Right lobe of liver (tissue), 6 donors: ENCODE measurements around the gene CBX3. TPM values are rescaled to one million over a fixed set of nuclear protein-coding genes. Genes with fewer than 3 reads are reported as not detected.
A peak's percentile ranks its signal among the peaks of the same experiment; 100 is the strongest.

Experiments
- ATAC-seq, 4 donors: fragments of 200-7000 bp; cut with Tn5 transposase; one replicate each; pipeline ENCODE4 v1.9.1; 2020; ENCODE audit warnings: mild to moderate bottlenecking in 4 of 4, moderate library complexity in 4 of 4
- DNase-seq, 3 donors: peaks; one replicate each; pipeline ENCODE4 v3.0.0-alpha.2; 2020
- H3K27ac ChIP-seq, 3 donors: fragments of 200-600 bp; one replicate each; pipeline ENCODE4 v1.8.0; 2022
- H3K27me3 ChIP-seq, 2 donors: fragments of 200-600 bp; one replicate each; pipeline ENCODE4 v1.8.0; 2022
- H3K36me3 ChIP-seq, 4 donors: fragments of 200-600 bp; sonication (generic) in 1 of 4; one replicate each; pipeline versions ENCODE4 v1.5.1 to v1.8.0; 2017 to 2022; ENCODE audit warnings: control low read depth in 1 of 4
- H3K4me1 ChIP-seq, 4 donors: fragments of 200-600 bp; sonication (generic) in 1 of 4; one replicate each; pipeline versions ENCODE4 v1.5.1 to v1.8.0; 2017 to 2022; ENCODE audit warnings: control low read depth in 1 of 4
- H3K4me3 ChIP-seq, 3 donors: fragments of 200-600 bp; one replicate each; pipeline ENCODE4 v1.8.0; 2022
- H3K9me3 ChIP-seq, 4 donors: fragments of 200-600 bp; sonication (generic) in 1 of 4; one replicate each; pipeline versions ENCODE4 v1.5.1 to v1.8.0; 2017 to 2022; ENCODE audit warnings: control low read depth in 1 of 4
- CTCF ChIP-seq, 4 donors: fragments of 200-600 bp in 3 of 4; fragments of 450-650 bp in 1 of 4; IDR thresholded peaks; one replicate each; pipeline versions ENCODE4 v1.5.1 to v1.8.0; 2016 to 2022; ENCODE audit warnings: antibody characterized with exemption in 4 of 4, mild to moderate bottlenecking in 2 of 4
- POLR2A ChIP-seq: fragments of 450-650 bp; IDR thresholded peaks from one replicate; pipeline ENCODE4 v1.6.1; 2017; ENCODE audit warnings: antibody characterized with exemption, mild to moderate bottlenecking
- WGBS: methylation state at CpG from one replicate; pipeline ENCODE4 v1.1.6; 2018; ENCODE audit warnings: low coverage, low lambda C conversion rate; ENCODE audit not compliant: insufficient coverage; ENCODE audit errors: missing lambda C conversion rate; 5-methylcytosine and 5-hydroxymethylcytosine counted together
- intact Hi-C, 2 donors: fragments of 100-400 bp; cut with DNase I; formaldehyde crosslinking; loops; one replicate each; pipeline versions ENCODE4 v1.11.2 to v1.14.1; 2022
- total RNA-seq, 6 experiments: library from RNA; depleted of rRNA in 2 of 6; stranded (reverse); fragments of >200 nt in 2 of 6; fragmentation: NEBNext Ultra II Directional in 3 of 6; extraction: Animal tissue kit (Norgen Biotek cat#: 25700) in 3 of 6; gene quantifications; one replicate each; pipeline versions ENCODE4 v1.1.0 to v1.2.4, GENCODE V29; 2016 to 2023
- donor health status: DM: no; HTN: yes; CAD: no.
- donor health status: DM: no; HTN: no; CAD: no.
- donor health status: DM: no; HTN: no; CAD: no.
- donor health status: DM: no; HTN: yes; CAD: no.
- donor health status: DM: no; HTN: yes; CAD: no.

The CBX3 gene
- total RNA-seq, 6 experiments from 2014 or later, result 26.4 to 42.1 (median 40.5) TPM

DNA sequence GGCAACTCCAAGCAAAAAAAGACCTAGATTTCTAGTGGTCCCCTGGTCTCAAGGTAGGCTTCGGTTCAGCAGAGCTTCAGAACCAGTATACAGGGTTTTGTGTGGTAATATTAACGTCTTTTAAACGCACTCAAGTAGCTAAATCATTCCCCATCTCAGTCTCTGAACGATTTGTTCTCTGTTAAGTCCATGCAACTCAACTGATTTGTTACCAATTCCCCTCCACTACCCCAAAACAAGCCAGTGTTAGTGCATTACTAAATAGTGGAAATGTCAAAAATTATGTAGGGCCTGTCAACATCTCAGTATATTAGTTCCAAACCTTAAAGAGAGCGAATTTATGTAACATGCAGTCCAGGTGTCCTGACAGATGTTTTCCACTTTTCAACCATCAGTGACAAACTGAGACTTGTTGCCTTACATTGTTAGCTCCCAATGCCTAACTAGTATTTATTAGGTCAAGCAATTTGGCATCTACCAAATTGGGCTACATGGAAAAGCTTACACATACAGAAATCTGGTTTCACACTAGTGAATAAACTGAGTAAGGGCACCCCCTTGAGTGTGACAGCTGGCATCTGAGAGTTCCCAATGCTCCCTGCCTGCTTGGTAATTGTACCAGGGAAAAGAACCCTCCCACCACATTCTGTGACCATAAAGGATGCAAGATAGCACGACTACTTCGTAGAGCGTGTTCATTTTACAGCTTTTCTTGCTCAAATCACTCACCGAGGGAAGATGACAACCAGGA is 13.2 kb upstream of the CBX3 start:
- Histone ChIP-seq H3K4me3 (no peak overlapping the region), H3K4me1 (peaks cover 0 to 44% (median 8%) of the 10 kb centered on the region in 4 donors), H3K27ac (no peak overlapping the region), H3K27me3 (no peaks in the 10 kb centered on the region), H3K36me3 (peaks cover 18 to 57% (median 35%) of the 10 kb centered on the region in 4 donors), H3K9me3 (no peaks in the 10 kb centered on the region)
- no peak for ATAC-seq
- 89% methylated on average over 8 of the region's 9 CpGs for WGBS
- intact Hi-C loops, result no loop called here
- TF ChIP-seq CTCF (IDR thresholded peaks at IDR 0.05) (no peak), POLR2A (no peak)
- DNase-seq, result no peak

DNA sequence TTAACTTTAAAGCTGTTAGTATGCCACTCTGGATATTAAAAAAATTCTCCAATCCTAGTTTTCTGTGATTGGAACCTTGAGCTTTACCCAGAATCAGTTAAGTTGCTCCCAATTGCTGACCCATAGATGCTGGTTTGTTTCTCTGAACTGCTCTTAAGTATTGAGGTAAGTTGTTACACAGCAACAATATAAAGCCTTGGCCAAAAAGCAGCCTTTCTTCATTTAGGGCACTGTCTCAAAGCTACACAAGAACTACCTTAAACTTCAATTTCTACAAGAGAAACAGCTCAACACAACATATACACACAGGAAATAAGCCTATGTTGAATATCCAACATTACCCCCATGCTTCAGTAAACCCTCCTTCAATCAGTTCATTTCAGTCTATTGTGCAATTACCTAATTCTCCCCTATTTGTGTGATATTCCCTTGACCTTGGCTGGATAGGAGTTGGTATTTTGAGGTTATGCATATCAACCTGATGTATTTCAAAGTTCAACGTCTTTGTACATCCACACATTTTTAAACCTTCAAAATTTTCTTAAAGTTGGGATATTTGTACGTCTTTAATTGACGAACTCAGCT is 12.5 kb upstream of the CBX3 start:
- Histone ChIP-seq H3K36me3 (peaks cover 25 to 64% (median 41%) of the 10 kb centered on the region in 4 donors), H3K9me3 (no peaks in the 10 kb centered on the region), H3K4me1 (peaks cover 0 to 44% (median 11%) of the 10 kb centered on the region in 4 donors), H3K27ac (no peak overlapping the region), H3K27me3 (no peaks in the 10 kb centered on the region), H3K4me3 (no peak overlapping the region)
- intact Hi-C loops, result no loop called here
- TF ChIP-seq CTCF (IDR thresholded peaks at IDR 0.05) (no peak), POLR2A (no peak)
- ATAC-seq (no peak), DNase-seq (no peak)
- WGBS, result 84% methylated on average over 3 of the region's 3 CpGs

GRCh38 chr7:26189697-26190096 is 11.8 kb upstream of the CBX3 start:
- TF ChIP-seq POLR2A (peak; percentile 11), CTCF (IDR thresholded peaks at IDR 0.05) (no peak)
- H3K4me1 ChIP-seq, result peaks cover 0 to 46% (median 11%) of the 10 kb centered on the region in 4 donors
- ATAC-seq (no peak), DNase-seq (no peak)
- H3K36me3 ChIP-seq, result peaks cover 25 to 70% (median 45%) of the 10 kb centered on the region in 4 donors
- no peak overlapping the region for H3K4me3 ChIP-seq
- H3K27me3 ChIP-seq, result no peaks in the 10 kb centered on the region
- no peak overlapping the region for H3K27ac ChIP-seq
- intact Hi-C loops, result no loop called here
- H3K9me3 ChIP-seq, result no peaks in the 10 kb centered on the region
- 93% methylated on average over 3 of the region's 3 CpGs for WGBS

DNA sequence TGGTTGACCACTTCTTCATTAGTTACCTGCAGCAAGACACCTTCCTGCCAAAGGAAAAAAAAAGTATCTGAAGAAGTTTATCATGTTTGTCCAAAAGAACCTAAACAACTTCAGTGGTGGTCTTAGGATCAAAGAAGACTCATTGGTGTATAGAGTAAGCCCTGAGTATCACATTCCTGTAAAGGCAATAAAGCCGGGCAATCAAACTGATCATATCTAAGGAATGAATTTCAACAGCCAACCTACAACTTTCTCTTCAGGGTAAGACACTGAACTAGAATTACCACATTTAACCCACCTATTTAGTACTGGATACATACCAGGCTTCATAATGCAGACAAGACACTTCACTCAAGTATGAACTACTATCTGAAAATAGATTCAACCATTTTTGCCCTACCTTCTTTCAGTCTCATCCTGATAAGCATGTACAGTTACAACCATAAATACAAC is 11.1 kb upstream of the CBX3 start:
- Histone ChIP-seq H3K27ac (no peak overlapping the region), H3K4me3 (no peak overlapping the region), H3K27me3 (no peaks in the 10 kb centered on the region), H3K36me3 (peaks cover 25 to 78% (median 48%) of the 10 kb centered on the region in 4 donors), H3K9me3 (no peaks in the 10 kb centered on the region), H3K4me1 (peaks cover 0 to 47% (median 13%) of the 10 kb centered on the region in 4 donors)
- DNase-seq (no peak), ATAC-seq (no peak)
- WGBS, result 83% methylated on average over 1 of the region's 1 CpG
- TF ChIP-seq CTCF (IDR thresholded peaks at IDR 0.05) (no peak), POLR2A (no peak)
- intact Hi-C loops, result no loop called here
